Osteocyte (in vitro differentiated cells): Measurements from ENCODE around the gene NOS2. TPM values are rescaled to one million over a fixed set of nuclear protein-coding genes. Genes with fewer than 3 reads are reported as not detected.

Experiments used
- DNase-seq: peaks from one replicate; pipeline ENCODE4 v3.0.0; 2021; ENCODE audit warnings: mixed read lengths; ENCODE audit not compliant: unreplicated experiment; ENCODE audit errors: extremely low spot score
- H3K27ac Mint-ChIP-seq: one replicate; pipeline ENCODE4 v1.8.0; 2021; ENCODE audit warnings: mild to moderate bottlenecking, mixed read lengths; ENCODE audit not compliant: unreplicated experiment
- H3K27me3 Mint-ChIP-seq: one replicate; pipeline ENCODE4 v1.8.0; 2021; ENCODE audit warnings: mixed read lengths; ENCODE audit not compliant: unreplicated experiment
- H3K36me3 Mint-ChIP-seq: one replicate; pipeline ENCODE4 v1.8.0; 2021; ENCODE audit warnings: mixed read lengths; ENCODE audit not compliant: unreplicated experiment
- H3K4me1 Mint-ChIP-seq: one replicate; pipeline ENCODE4 v1.8.0; 2021; ENCODE audit warnings: mixed read lengths; ENCODE audit not compliant: unreplicated experiment
- H3K4me3 Mint-ChIP-seq: one replicate; pipeline ENCODE4 v1.8.0; 2021; ENCODE audit warnings: mild to moderate bottlenecking, moderate library complexity, mixed read lengths; ENCODE audit not compliant: unreplicated experiment
- H3K9me3 Mint-ChIP-seq: one replicate; pipeline ENCODE4 v1.8.0; 2021; ENCODE audit warnings: mixed read lengths; ENCODE audit not compliant: unreplicated experiment
- CTCF ChIP-seq: fragments of 200-600 bp; sonication (generic); IDR thresholded peaks from 2 replicates; pipeline ENCODE4 v1.5.0; 2021; ENCODE audit warnings: antibody characterized with exemption, mild to moderate bottlenecking, moderate library complexity
- total RNA-seq: library from RNA; stranded (reverse); gene quantifications from 2 replicates; pipeline ENCODE4 v1.2.1, GENCODE V29; 2021

Gene NOS2
- total RNA-seq, 1 donor from 2014 or later: not detected

- H3K27ac Mint-ChIP-seq: no peak overlapping the region
- TF ChIP-seq CTCF: no peak
- H3K9me3 Mint-ChIP-seq: no peaks in the 10 kb centered on the region
- H3K4me1 Mint-ChIP-seq: no peaks in the 10 kb centered on the region
- DNase-seq: no peak
- H3K4me3 Mint-ChIP-seq: no peak overlapping the region
- H3K36me3 Mint-ChIP-seq: no peaks in the 10 kb centered on the region
- peaks cover 14% of the 10 kb centered on the region for H3K27me3 Mint-ChIP-seq
Observed at GRCh38 chr17:27721797-27722196, 78.5 kb downstream of the NOS2 start.

Other genes starting within 250 kb of the NOS2 start
- 3.1 and 4.5 TPM in 2 replicates for gene LGALS9, start 169.3 kb downstream of the NOS2 start, total RNA-seq
- gene LYRM9, start 92.8 kb upstream of the NOS2 start, total RNA-seq: 10.9 and 12.6 TPM in 2 replicates
- gene NLK, start 242.1 kb upstream of the NOS2 start, total RNA-seq: 16.4 and 17.5 TPM in 2 replicates